ENCODE measurements around the gene ZNF557.

Gene ZNF557

DNA sequence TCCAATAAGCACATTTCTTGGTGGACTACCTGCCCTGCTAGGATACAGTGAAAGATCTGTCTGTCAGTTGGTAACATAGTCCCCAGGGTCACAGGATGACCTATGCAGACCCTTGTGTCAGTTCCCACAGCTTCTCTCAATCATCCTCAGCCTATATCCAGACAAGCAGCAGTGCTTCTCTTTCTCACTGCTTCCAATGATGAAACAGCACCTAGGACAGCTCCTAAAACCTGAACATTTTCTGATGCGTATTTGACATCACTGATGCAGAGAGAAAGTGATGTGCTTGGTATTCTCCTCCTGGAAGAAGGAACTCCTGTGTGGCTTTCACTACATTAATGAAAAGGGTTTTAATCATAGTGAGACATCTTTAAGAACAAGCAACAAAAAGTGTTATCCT lies 43.7 kb downstream of the ZNF557 start:
- Histone ChIP-seq H3K9ac (ENCODE audit: low read length) (no peak overlapping the region), H3K36me3 (replicated peaks; ENCODE audit: low read depth, low read length) (no peaks in the 10 kb centered on the region), H3K4me2 (ENCODE audit: low read length) (no peak overlapping the region), H3K27me3 (ENCODE audit: low read depth, low read length) (peaks cover 37% of the 10 kb centered on the region), H4K20me1 (ENCODE audit: insufficient read depth, low read length) (no peaks in the 10 kb centered on the region; the same call in 1 of the 2 replicates), H3K9me3 (ENCODE audit: insufficient read depth, low read length) (no peaks in the 10 kb centered on the region), H3K4me3 (ENCODE audit: low read length) (no peak overlapping the region), H3K4me1 (ENCODE audit: low read length) (no peaks in the 10 kb centered on the region), H3K79me2 (ENCODE audit: low read length) (no peaks in the 10 kb centered on the region), H2AFZ (ENCODE audit: low read depth, low read length) (no peak overlapping the region), H3K27ac (ENCODE audit: low read length) (no peak overlapping the region)
- TF ChIP-seq CTCF (IDR thresholded peaks at IDR 0.05; ENCODE audit: low read depth, low read length) (no peak), EZH2phosphoT487 (IDR thresholded peaks at IDR 0.05; ENCODE audit: low read depth) (no peak)

GRCh38 chr19:7115721-7116120 lies 46.2 kb downstream of the ZNF557 start:
- no peaks in the 10 kb centered on the region; the same call in 1 of the 2 replicates for H4K20me1 ChIP-seq (ENCODE audit: insufficient read depth, low read length)
- H3K36me3 ChIP-seq (replicated peaks; ENCODE audit: low read depth, low read length), result no peaks in the 10 kb centered on the region
- TF ChIP-seq EZH2phosphoT487 (IDR thresholded peaks at IDR 0.05; ENCODE audit: low read depth) (no peak), CTCF (IDR thresholded peaks at IDR 0.05; ENCODE audit: low read depth, low read length) (no peak)
- no peaks in the 10 kb centered on the region for H3K4me1 ChIP-seq (ENCODE audit: low read length)
- H3K4me3 ChIP-seq (ENCODE audit: low read length), result no peak overlapping the region
- H3K79me2 ChIP-seq (ENCODE audit: low read length), result no peaks in the 10 kb centered on the region
- H3K27me3 ChIP-seq (ENCODE audit: low read depth, low read length), result peaks cover 34% of the 10 kb centered on the region
- H3K27ac ChIP-seq (ENCODE audit: low read length), result no peak overlapping the region
- H3K9me3 ChIP-seq (ENCODE audit: insufficient read depth, low read length), result no peaks in the 10 kb centered on the region
- H2AFZ ChIP-seq (ENCODE audit: low read depth, low read length), result no peak overlapping the region
- H3K4me2 ChIP-seq (ENCODE audit: low read length), result no peak overlapping the region
- no peak overlapping the region for H3K9ac ChIP-seq (ENCODE audit: low read length)

GRCh38 chr19:7117248-7117647 lies 47.7 kb downstream of the ZNF557 start:
- Histone ChIP-seq H4K20me1 (ENCODE audit: insufficient read depth, low read length) (no peaks in the 10 kb centered on the region; the same call in 1 of the 2 replicates), H3K4me3 (ENCODE audit: low read length) (no peak overlapping the region), H3K4me1 (ENCODE audit: low read length) (no peaks in the 10 kb centered on the region), H3K9me3 (ENCODE audit: insufficient read depth, low read length) (no peaks in the 10 kb centered on the region), H3K9ac (ENCODE audit: low read length) (no peak overlapping the region), H3K79me2 (ENCODE audit: low read length) (no peaks in the 10 kb centered on the region), H2AFZ (ENCODE audit: low read depth, low read length) (no peak overlapping the region), H3K27me3 (ENCODE audit: low read depth, low read length) (peaks cover 33% of the 10 kb centered on the region), H3K27ac (ENCODE audit: low read length) (no peak overlapping the region), H3K36me3 (replicated peaks; ENCODE audit: low read depth, low read length) (no peaks in the 10 kb centered on the region), H3K4me2 (ENCODE audit: low read length) (no peak overlapping the region)
- TF ChIP-seq CTCF (IDR thresholded peaks at IDR 0.05; ENCODE audit: low read depth, low read length) (no peak), EZH2phosphoT487 (IDR thresholded peaks at IDR 0.05; ENCODE audit: low read depth) (no peak)

- no peak overlapping the region for H3K27ac ChIP-seq (ENCODE audit: low read length)
- no peaks in the 10 kb centered on the region for H3K4me1 ChIP-seq (ENCODE audit: low read length)
- TF ChIP-seq EZH2phosphoT487 (IDR thresholded peaks at IDR 0.05; ENCODE audit: low read depth), result no peak
- no peak for TF ChIP-seq CTCF (IDR thresholded peaks at IDR 0.05; ENCODE audit: low read depth, low read length)
- no peaks in the 10 kb centered on the region for H3K79me2 ChIP-seq (ENCODE audit: low read length)
- no peak overlapping the region for H3K4me2 ChIP-seq (ENCODE audit: low read length)
- H3K27me3 ChIP-seq (ENCODE audit: low read depth, low read length), result peaks cover 10% of the 10 kb centered on the region
- H3K9ac ChIP-seq (ENCODE audit: low read length), result no peak overlapping the region
- H2AFZ ChIP-seq (ENCODE audit: low read depth, low read length), result no peak overlapping the region
- no peaks in the 10 kb centered on the region for H3K36me3 ChIP-seq (replicated peaks; ENCODE audit: low read depth, low read length)
- no peaks in the 10 kb centered on the region for H3K9me3 ChIP-seq (ENCODE audit: insufficient read depth, low read length)
- H4K20me1 ChIP-seq (ENCODE audit: insufficient read depth, low read length), result no peaks in the 10 kb centered on the region
- no peak overlapping the region for H3K4me3 ChIP-seq (ENCODE audit: low read length)
These were observed 50.1 kb downstream of the ZNF557 start for GRCh38 chr19:7119582-7119981.

Data from OCI-LY3 (cell line).